NCI-H1105 (cell line): Measurements from ENCODE around the gene SH3TC1.

Source experiments
- DNase-seq: peaks from one replicate; lab custom pipeline; 2025; lab: John Stamatoyannopoulos, UW

Gene SH3TC1

DNA sequence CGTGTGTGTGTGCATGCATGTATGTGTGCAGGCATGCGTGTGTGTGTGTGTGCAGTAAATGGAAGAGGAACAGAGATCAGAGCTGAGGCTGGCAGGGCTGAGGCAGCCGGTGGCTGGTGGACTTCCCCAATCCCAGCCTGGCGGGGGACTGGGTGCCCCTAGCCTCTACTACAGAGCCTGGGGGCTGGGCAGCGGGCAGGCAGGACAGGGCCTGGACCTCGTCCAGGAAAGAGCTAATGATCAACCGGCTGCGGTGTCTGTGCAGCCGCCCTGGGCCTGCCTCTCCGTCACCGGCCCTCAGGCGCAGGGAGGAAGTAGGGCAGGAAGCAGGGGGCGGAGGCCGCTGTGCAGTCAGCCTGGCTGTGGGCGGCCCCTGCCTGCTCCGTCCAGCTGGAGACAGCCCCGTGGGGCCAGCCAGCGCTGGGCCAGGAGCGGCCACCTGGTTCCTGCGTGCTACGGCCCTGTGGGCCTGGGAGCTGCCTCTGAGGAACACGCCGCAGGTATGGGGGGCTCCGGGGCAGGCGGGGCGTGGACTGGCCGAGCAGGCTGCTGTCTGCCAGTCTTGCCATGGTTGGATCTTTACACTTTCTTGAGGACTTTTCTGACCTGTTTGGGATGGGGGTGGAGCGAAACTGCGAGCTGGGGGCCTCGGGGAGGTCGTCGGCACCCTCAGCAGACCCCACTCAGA, at the start of gene SH3TC1:
Gene SH3TC1 (plus strand): TSS at position 385 of the 688 bp plus-strand sequence. CDS start 5,905 bp downstream, outside the sequence.
- no peak for DNase-seq

DNA sequence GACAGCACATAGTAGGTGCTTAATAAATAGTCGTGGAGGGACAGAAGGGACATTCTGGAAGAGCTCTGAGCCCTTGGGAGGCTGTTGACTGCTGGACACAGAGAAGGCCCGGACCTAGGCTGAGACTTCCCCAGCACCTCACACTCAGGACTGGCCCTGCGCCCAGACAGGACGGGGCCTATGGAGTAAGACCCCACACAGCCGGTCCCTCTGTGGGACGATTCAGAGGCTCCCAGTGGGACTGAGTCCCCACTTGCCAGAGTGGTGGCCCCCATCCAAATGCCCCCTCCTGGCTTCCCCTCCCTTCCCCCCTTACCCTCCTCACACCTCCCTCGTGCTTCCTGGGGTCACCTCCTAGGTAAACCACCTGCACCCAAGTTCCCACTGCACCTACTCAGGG, 49.4 kb upstream of the SH3TC1 start:
- no peak for DNase-seq

- no peak for DNase-seq
Measured at GRCh38 chr4:8150152-8151090, 48.7 kb upstream of the SH3TC1 start.

DNA sequence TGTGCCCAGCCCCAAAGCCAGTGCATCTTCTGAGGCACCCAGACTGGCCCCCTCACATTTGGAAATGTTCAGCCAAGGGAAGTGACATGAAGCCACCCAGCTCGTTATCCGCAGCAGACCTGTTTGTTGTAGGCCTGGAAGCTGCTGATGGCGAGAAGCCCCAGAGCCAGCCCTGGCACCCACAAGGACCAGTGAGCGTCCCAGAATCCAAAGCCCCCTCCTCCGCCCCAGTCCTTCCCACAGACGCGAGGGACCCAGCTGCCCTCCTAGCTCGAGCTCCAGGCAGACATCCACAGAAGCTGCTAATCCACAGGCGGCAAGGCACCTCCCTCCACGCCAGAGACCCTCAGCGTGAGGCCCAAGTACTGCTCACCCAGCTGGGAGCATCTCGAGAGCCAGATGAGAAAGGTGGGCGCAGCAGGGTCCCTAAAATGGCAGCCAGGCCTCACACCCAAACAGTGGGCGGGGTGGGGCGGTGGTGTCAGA, 47.9 kb upstream of the SH3TC1 start:
- DNase-seq = no peak

- no peak for DNase-seq
Measured at GRCh38 chr4:8152090-8152864, 46.8 kb upstream of the SH3TC1 start.

DNA sequence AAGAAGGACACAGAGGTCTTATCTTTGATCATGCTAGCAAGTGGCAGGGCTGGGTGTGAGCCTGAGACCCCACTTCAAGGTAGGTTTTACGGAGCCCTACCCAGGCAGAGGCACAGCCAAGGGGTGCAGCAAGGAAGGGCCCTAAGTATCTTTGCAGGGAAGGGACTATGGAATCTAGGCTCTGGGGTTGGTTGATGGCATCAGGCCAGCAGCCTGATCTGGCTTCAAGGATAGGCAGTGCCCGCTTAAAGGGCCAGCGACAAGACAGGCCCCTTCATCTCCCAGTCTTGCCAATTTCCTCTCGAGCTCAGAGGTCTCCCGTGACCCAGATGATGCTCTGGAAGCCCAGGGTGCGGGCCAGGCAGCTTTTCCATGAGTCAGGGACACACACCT, 46.2 kb upstream of the SH3TC1 start:
- no peak for DNase-seq

GRCh38 chr4:8153441-8153840, 45.6 kb upstream of the SH3TC1 start:
- no peak for DNase-seq

DNA sequence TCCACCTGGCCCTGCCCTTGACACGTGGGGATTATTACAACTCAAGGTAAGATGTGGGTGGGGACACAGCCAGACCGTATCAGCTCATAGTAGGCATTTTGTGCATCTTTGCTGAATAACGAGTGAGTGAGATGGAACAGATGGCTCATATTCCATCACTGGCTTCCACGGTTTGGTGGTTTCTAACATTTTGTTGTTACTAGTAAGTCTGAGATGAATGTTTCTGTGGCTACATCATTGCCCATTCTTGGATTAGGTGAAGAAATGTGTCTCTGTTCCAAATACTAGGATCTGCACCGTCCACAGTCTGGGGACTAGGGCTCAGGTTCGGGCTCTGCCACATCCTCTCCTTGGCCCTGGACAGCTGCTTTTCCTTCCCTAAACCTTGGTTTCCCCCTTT, 44.0 kb upstream of the SH3TC1 start:
- DNase-seq = no peak

GRCh38 chr4:8155660-8156421, 43.2 kb upstream of the SH3TC1 start:
- no peak for DNase-seq

DNA sequence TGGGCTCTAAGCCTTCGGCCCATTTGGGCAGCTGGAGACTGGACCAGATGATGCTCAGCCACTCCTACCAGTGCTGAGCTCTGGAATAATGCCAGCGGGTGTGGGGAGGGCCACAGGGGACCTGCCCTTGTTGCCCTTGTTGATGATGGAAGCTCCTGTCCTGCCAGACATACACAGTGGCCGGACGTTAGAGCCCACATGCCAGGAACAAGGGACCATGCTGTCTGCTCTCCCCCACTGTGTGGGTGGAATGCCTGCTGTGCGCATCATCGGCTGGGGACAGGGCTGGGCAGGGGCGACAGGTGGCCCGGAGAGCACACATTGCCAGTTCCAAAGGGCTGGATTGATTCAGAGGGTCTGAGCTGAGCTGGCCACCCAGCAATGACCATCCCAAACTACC, 42.5 kb upstream of the SH3TC1 start:
- no peak for DNase-seq

GRCh38 chr4:8157496-8157895, 41.6 kb upstream of the SH3TC1 start:
- DNase-seq = no peak

DNA sequence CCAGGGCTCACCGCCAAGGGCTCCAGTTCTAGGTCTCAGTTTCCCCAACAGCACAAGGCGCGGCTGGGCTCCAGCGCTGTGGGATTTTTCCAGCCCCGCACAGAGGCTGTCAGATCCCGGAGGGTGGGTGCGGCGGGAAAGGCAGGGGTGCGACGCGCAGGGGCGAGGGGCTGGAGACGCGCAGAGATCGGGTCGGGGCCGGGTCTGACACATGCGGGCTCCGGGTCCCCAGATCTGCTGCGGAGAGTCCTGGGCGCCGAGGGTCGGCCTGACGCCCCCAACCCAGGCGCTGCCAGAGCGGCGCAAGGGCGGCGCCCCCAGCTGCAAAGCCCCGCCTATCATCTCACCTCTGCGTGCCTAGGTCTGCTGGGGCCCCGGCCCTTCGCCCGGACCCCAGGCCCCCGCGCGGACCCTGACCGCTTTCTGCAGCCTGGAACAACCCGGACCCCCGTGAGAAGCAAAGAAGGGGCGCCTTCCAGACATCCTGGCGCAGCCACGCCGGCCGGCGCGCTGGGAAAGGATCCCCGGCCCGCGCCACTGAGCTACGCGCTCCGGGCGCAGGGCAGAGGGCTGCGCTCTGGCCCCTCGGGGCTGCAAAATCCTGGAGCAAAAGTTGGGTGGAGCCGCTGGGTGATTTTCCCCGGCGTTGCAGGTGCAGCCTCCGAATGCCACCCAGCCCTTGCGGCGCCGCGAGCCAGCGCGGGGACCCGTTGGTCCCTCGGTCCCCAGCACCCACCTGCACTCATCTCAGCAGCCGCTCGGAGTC, 41.0 kb upstream of the SH3TC1 start:
- DNase-seq = no peak

GRCh38 chr4:8158710-8159536, 40.2 kb upstream of the SH3TC1 start, which contains the start of gene ABLIM2:
Gene ABLIM2 (minus strand): TSS chr4:8158813. CDS start chr4:8158689, 124 bp downstream.
- DNase-seq = peak; percentile 85

GRCh38 chr4:8159537-8160232, 39.4 kb upstream of the SH3TC1 start:
- DNase-seq = no peak

- DNase-seq = no peak
Measured at GRCh38 chr4:8160233-8160560, 38.9 kb upstream of the SH3TC1 start.

GRCh38 chr4:8160572-8160971, 38.5 kb upstream of the SH3TC1 start:
- no peak for DNase-seq

GRCh38 chr4:8162625-8163024, 36.5 kb upstream of the SH3TC1 start:
- DNase-seq = no peak

DNA sequence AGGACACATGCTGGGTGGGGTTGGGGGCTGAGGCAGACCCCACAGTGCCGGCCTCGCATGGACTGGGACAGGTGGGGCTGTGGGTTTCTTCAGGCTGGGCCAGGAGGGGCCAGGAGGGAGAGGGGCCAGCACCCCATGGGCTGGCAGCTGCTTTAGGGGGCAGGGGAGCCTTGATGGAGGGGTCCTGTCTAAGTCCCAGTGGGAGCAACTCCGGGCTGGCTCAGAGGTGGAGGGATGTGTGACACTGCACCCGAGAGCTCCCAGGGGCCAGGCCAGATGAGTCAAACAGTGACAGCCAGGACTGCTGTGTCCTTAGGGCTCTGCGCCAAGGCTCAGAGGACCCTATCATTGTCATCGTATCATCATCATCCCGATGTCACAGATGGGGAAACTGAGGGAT, 36.1 kb upstream of the SH3TC1 start:
- DNase-seq = no peak
